ENCODE data around the gene TESPA1. TPM values are rescaled to one million over a fixed set of nuclear protein-coding genes. Genes with fewer than 3 reads are reported as not detected.

Gene TESPA1
- polyA plus RNA-seq, 1 donor (not counting 4 experiments of a cell fraction or from before 2014, with no cell fraction given), result not detected

DNA sequence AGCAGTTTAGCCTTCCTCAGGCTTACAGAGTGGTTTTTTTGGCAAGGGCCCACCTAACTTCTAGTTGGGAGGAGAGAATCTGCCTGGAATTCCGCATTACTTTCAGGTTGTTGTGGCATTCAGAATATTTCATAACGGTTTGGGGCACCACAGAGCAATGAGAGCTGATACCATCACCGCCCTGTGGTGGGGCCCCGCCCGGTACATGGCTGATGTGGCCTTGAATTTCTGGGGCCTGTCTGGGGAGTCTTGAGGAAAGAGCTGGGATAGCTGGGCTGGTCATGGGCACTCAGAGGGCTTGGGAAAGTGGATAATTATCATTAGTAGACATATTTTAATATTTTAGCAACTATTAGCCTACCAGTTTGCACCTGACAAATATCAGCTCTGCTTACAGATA lies 4.2 kb downstream of the TESPA1 start:
- no peak for TF ChIP-seq EZH2 (IDR thresholded peaks at IDR 0.05; ENCODE audit: low read length)
- TF ChIP-seq, protein P1, sequence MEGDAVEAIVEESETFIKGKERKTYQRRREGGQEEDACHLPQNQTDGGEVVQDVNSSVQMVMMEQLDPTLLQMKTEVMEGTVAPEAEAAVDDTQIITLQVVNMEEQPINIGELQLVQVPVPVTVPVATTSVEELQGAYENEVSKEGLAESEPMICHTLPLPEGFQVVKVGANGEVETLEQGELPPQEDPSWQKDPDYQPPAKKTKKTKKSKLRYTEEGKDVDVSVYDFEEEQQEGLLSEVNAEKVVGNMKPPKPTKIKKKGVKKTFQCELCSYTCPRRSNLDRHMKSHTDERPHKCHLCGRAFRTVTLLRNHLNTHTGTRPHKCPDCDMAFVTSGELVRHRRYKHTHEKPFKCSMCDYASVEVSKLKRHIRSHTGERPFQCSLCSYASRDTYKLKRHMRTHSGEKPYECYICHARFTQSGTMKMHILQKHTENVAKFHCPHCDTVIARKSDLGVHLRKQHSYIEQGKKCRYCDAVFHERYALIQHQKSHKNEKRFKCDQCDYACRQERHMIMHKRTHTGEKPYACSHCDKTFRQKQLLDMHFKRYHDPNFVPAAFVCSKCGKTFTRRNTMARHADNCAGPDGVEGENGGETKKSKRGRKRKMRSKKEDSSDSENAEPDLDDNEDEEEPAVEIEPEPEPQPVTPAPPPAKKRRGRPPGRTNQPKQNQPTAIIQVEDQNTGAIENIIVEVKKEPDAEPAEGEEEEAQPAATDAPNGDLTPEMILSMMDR (optimal IDR thresholded peaks at IDR 0.05 in 1 of 3, IDR thresholded peaks at IDR 0.05 in 1 of 3, conservative IDR thresholded peaks at IDR 0.05 in 1 of 3; ENCODE audit: extremely low read depth in 1 of 3, insufficient read depth in 2 of 3, low read length in 3 of 3), result no peak
- FAIRE-seq, result no peak
- H3K27me3 ChIP-seq (ENCODE audit: control insufficient read depth, extremely low read depth, insufficient read depth, low read length), result no peaks in the 10 kb centered on the region

GRCh38 chr12:54977857-54978256 lies 6.7 kb downstream of the TESPA1 start:
- no peak overlapping the region for H3K27ac ChIP-seq (ENCODE audit: control insufficient read depth, insufficient read depth, low read length)
- H3K9ac ChIP-seq (ENCODE audit: control insufficient read depth, extremely low read depth, insufficient read depth, low read length), result no peak overlapping the region
- DNase-seq (ENCODE audit: low read depth, low spot score), result no peak
- H3K4me2 ChIP-seq (ENCODE audit: control insufficient read depth, extremely low read depth, insufficient read depth, low read depth, low read length), result no peak overlapping the region
- no peak overlapping the region for H3K4me3 ChIP-seq (ENCODE audit: control insufficient read depth in 2 of 3, extremely low read depth in 1 of 3, insufficient read depth in 2 of 3, low read depth in 1 of 3, low read length in 3 of 3)
- H3K9me1 ChIP-seq (ENCODE audit: control insufficient read depth, extremely low read depth, insufficient read depth, low read length), result no peaks in the 10 kb centered on the region
- no peaks in the 10 kb centered on the region for H3K9me3 ChIP-seq (ENCODE audit: control insufficient read depth, low read depth, low read length)
- TF ChIP-seq EZH2 (IDR thresholded peaks at IDR 0.05; ENCODE audit: low read length), result no peak
- TF ChIP-seq, protein P1 (optimal IDR thresholded peaks at IDR 0.05 in 1 of 3, IDR thresholded peaks at IDR 0.05 in 1 of 3, conservative IDR thresholded peaks at IDR 0.05 in 1 of 3; ENCODE audit: extremely low read depth in 1 of 3, insufficient read depth in 2 of 3, low read length in 3 of 3), result no peak
- no peaks in the 10 kb centered on the region for H3K79me2 ChIP-seq (ENCODE audit: control insufficient read depth, insufficient read depth, low read length)
- no peak for FAIRE-seq
- H3K36me3 ChIP-seq (ENCODE audit: control insufficient read depth in 2 of 2, extremely low read depth in 1 of 2, insufficient read depth in 2 of 2, low read length in 2 of 2), result no peaks in the 10 kb centered on the region
- dilution Hi-C loops (cut with MboI; ENCODE audit: extremely low pct_ligation_motif_present, low sequenced_read_pairs), result no loop called here
- no peaks in the 10 kb centered on the region for H3K27me3 ChIP-seq (ENCODE audit: control insufficient read depth, extremely low read depth, insufficient read depth, low read length)
- no peak overlapping the region for H2AFZ ChIP-seq (ENCODE audit: control insufficient read depth, low read length)
- peaks cover 6% of the 10 kb centered on the region for H3K4me1 ChIP-seq (ENCODE audit: control insufficient read depth, extremely low read depth, insufficient read depth, low read length)
- H4K20me1 ChIP-seq (ENCODE audit: control insufficient read depth, extremely low read depth, insufficient read depth, low read length), result no peaks in the 10 kb centered on the region

More for the DNA sequence above, 4.2 kb downstream of the TESPA1 start:
- H3K4me1 ChIP-seq (ENCODE audit: control insufficient read depth, extremely low read depth, insufficient read depth, low read length), result peaks cover 6% of the 10 kb centered on the region
- no peak overlapping the region for H3K4me2 ChIP-seq (ENCODE audit: control insufficient read depth, extremely low read depth, insufficient read depth, low read depth, low read length)
- H2AFZ ChIP-seq (ENCODE audit: control insufficient read depth, low read length), result no peak overlapping the region
- H3K9ac ChIP-seq (ENCODE audit: control insufficient read depth, extremely low read depth, insufficient read depth, low read length), result no peak overlapping the region
- H3K36me3 ChIP-seq (ENCODE audit: control insufficient read depth in 2 of 2, extremely low read depth in 1 of 2, insufficient read depth in 2 of 2, low read length in 2 of 2), result no peaks in the 10 kb centered on the region
- H3K79me2 ChIP-seq (ENCODE audit: control insufficient read depth, insufficient read depth, low read length), result no peaks in the 10 kb centered on the region
- dilution Hi-C loops (cut with MboI; ENCODE audit: extremely low pct_ligation_motif_present, low sequenced_read_pairs), result no loop called here
- H3K9me1 ChIP-seq (ENCODE audit: control insufficient read depth, extremely low read depth, insufficient read depth, low read length), result no peaks in the 10 kb centered on the region
- DNase-seq (ENCODE audit: low read depth, low spot score), result no peak
- no peak overlapping the region for H3K27ac ChIP-seq (ENCODE audit: control insufficient read depth, insufficient read depth, low read length)
- H3K4me3 ChIP-seq (ENCODE audit: control insufficient read depth in 2 of 3, extremely low read depth in 1 of 3, insufficient read depth in 2 of 3, low read depth in 1 of 3, low read length in 3 of 3), result no peak overlapping the region
- H4K20me1 ChIP-seq (ENCODE audit: control insufficient read depth, extremely low read depth, insufficient read depth, low read length), result no peaks in the 10 kb centered on the region
- H3K9me3 ChIP-seq (ENCODE audit: control insufficient read depth, low read depth, low read length), result no peaks in the 10 kb centered on the region

Measured in keratinocyte (primary cell).